GM12878 (cell line): ENCODE results near the gene HAGHL. TPM values are rescaled to one million over a fixed set of nuclear protein-coding genes. Genes with fewer than 3 reads are reported as not detected.

ENCODE experiments used
- ATF7 ChIP-seq: fragments of 450-650 bp; IDR thresholded peaks from 2 replicates; pipeline ENCODE4 v1.6.1; 2016; ENCODE audit warnings: low read depth, mild to moderate bottlenecking
- BCLAF1 ChIP-seq: fragments of 450-650 bp; IDR thresholded peaks from 2 replicates; pipeline ENCODE4 v1.6.1; 2017; ENCODE audit warnings: antibody characterized with exemption, mild to moderate bottlenecking, moderate library complexity
- BHLHE40 ChIP-seq, 2 experiments: fragments of 450-650 bp in 1 of 2; IDR thresholded peaks; 2 replicates each; pipeline ENCODE4 v1.6.1; 2011 to 2017; ENCODE audit warnings: low read depth in 2 of 2, borderline replicate concordance in 1 of 2, improper control_type of control experiment in 1 of 2, low read length in 1 of 2, mild to moderate bottlenecking in 1 of 2
- CBFB ChIP-seq: IDR thresholded peaks from 2 replicates; pipeline ENCODE4 v1.6.1; 2016; ENCODE audit warnings: antibody characterized with exemption, low read depth
- EED ChIP-seq: sonication (generic); IDR thresholded peaks from 2 replicates; pipeline ENCODE4 v1.6.1; 2016; ENCODE audit warnings: antibody characterized with exemption, low read depth
- ETV6 ChIP-seq, 2 experiments: fragments of 450-650 bp in 1 of 2; IDR thresholded peaks in 1 of 2; conservative IDR thresholded peaks in 1 of 2; 2 replicates each; pipeline ENCODE4 v1.6.1; 2014; ENCODE audit warnings: antibody characterized with exemption in 1 of 2, borderline replicate concordance in 1 of 2, low read depth in 1 of 2, mild to moderate bottlenecking in 1 of 2, moderate library complexity in 1 of 2
- GABPA ChIP-seq: IDR thresholded peaks from 2 replicates; pipeline ENCODE4 v1.6.1; 2014; ENCODE audit warnings: antibody characterized with exemption, low read depth, mild to moderate bottlenecking, inconsistent platforms
- HSF1 ChIP-seq: fragments of 150-350 bp; IDR thresholded peaks from 2 replicates; pipeline ENCODE4 v1.6.1; 2014; ENCODE audit warnings: mild to moderate bottlenecking, low read depth, low read length
- IKZF2 ChIP-seq, 2 experiments: fragments of 450-650 bp; IDR thresholded peaks; 2 replicates each; pipeline ENCODE4 v1.6.1; 2017; ENCODE audit warnings: mild to moderate bottlenecking in 2 of 2, moderate library complexity in 2 of 2
- MLLT1 ChIP-seq: fragments of 450-650 bp; IDR thresholded peaks from 2 replicates; pipeline ENCODE4 v1.6.1; 2016; ENCODE audit warnings: mild to moderate bottlenecking
- MXI1 ChIP-seq: fragments of 150-350 bp; IDR thresholded peaks from 2 replicates; pipeline ENCODE4 v1.6.1; 2011; ENCODE audit warnings: low read depth, mild to moderate bottlenecking, inconsistent platforms, low read length, improper control_type of control experiment
- NBN ChIP-seq: fragments of 450-650 bp; IDR thresholded peaks from 2 replicates; pipeline ENCODE4 v1.6.1; 2016
- PKNOX1 ChIP-seq: fragments of 450-650 bp; IDR thresholded peaks from 2 replicates; pipeline ENCODE4 v1.6.1; 2016; ENCODE audit warnings: mild to moderate bottlenecking
- SMAD5 ChIP-seq: IDR thresholded peaks from 2 replicates; pipeline ENCODE4 v1.6.1; 2016; ENCODE audit warnings: antibody characterized with exemption, low read depth
- SUPT20H ChIP-seq: IDR thresholded peaks from 2 replicates; pipeline ENCODE4 v1.6.1; 2011; ENCODE audit warnings: low read depth, mild to moderate bottlenecking, low read length, moderate library complexity, borderline replicate concordance; ENCODE audit not compliant: control insufficient read depth
- TARDBP ChIP-seq: IDR thresholded peaks from 2 replicates; pipeline ENCODE4 v1.6.1; 2016; ENCODE audit warnings: borderline replicate concordance
- TCF12 ChIP-seq: IDR thresholded peaks from 2 replicates; pipeline ENCODE4 v1.6.1; 2011; ENCODE audit warnings: low read depth, mild to moderate bottlenecking, low read length
- YBX1 ChIP-seq: fragments of 450-650 bp; IDR thresholded peaks from 2 replicates; pipeline ENCODE4 v1.6.1; 2016; ENCODE audit warnings: antibody characterized with exemption
- ZBTB40 ChIP-seq: fragments of 450-650 bp; IDR thresholded peaks from 2 replicates; pipeline ENCODE4 v1.6.1; 2016; ENCODE audit warnings: mild to moderate bottlenecking, moderate library complexity, borderline replicate concordance
- polyA plus RNA-seq, 11 experiments: library from polyadenylated mRNA; depleted of rRNA in 4 of 11; unstranded in 6 of 11; stranded (reverse) in 5 of 11; fragments of >200 nt; fragmentation: Nextera tagmentation in 4 of 11; fragmentation: Illumina TruSeq in 1 of 11; extraction: Ambion mirVana in 4 of 11; extraction: Trizol in 1 of 11; gene quantifications; 1 replicate in 1 of 11; 2 replicates in 10 of 11; pipeline versions ENCODE4 v1.2.1 to v1.2.3, GENCODE V29; 2011 to 2016; ENCODE audit warnings: inconsistent platforms in 2 of 11, missing spikeins in 2 of 11, low read depth in 1 of 11
- total RNA-seq, 4 experiments: library from RNA; depleted of rRNA in 3 of 4; stranded (reverse); fragments of >200 nt in 3 of 4; fragmentation: Illumina TruSeq in 1 of 4; extraction: Trizol in 1 of 4; gene quantifications; 2 replicates each; pipeline versions ENCODE4 v1.2.1 to v1.2.3, GENCODE V29; 2013 to 2021

HAGHL gene
- total and polyA plus RNA-seq, 10 of the 15 experiments (the other 5 are each of a cell fraction or from before 2014, with no cell fraction given) = 0.23 to 44.6 (median 16.4) TPM

- TF ChIP-seq ETV6 (conservative IDR thresholded peaks at IDR 0.05 in 1 of 2, IDR thresholded peaks at IDR 0.05 in 1 of 2; ENCODE audit: borderline replicate concordance in 1 of 2, low read depth in 1 of 2) (no peak), YBX1 (no peak), SMAD5 (no peak), TCF12 (0 out of 2 replicates have a peak, but pooled peaks have one; percentile 45), MLLT1 (no peak), NBN (0 out of 2 replicates have a peak, but pooled peaks have one; percentile 56), PKNOX1 (peak; percentile 29; the same call in 1 of the 2 replicates), TARDBP (no peak), HSF1 (no peak), ATF7 (0 out of 2 replicates have a peak, but pooled peaks have one; percentile 18), EED (no peak; the same call in 1 of the 2 replicates), MXI1 (no peak), CBFB (no peak; the same call in 1 of the 2 replicates), IKZF2 (IDR thresholded peaks at IDR 0.05) (peak; percentile 41 to 60; a peak in 1 of 4 replicates), ZBTB40 (peak; percentile 63; the same call in 1 of the 2 replicates), GABPA (no peak), BCLAF1 (no peak), BHLHE40 (IDR thresholded peaks at IDR 0.05; ENCODE audit: borderline replicate concordance in 1 of 2, low read depth in 2 of 2, low read length in 1 of 2) (peak; percentile 69 to 92; a peak in 3 of 4 replicates), SUPT20H (no peak)
Measured at GRCh38 chr16:720447-720989, 6.4 kb upstream of the HAGHL start (continued).
